Thyroid gland (tissue), 4 donors: ENCODE data around the gene HOXC10. TPM values are rescaled to one million over a fixed set of nuclear protein-coding genes. Genes with fewer than 3 reads are reported as not detected.

Experiments
- DNase-seq, 2 donors: peaks; one replicate each; pipeline ENCODE4 v3.0.0-alpha.2; 2019
- H3K27ac ChIP-seq, 3 donors: fragments of 200-600 bp; sonication (generic); 1 replicate in 2 of 3; 2 replicates in 1 of 3; pipeline ENCODE4 v1.5.1; 2016 to 2019; ENCODE audit warnings: mild to moderate bottlenecking in 1 of 3, moderate library complexity in 1 of 3
- H3K27me3 ChIP-seq: fragments of 200-600 bp; sonication (generic); one replicate; pipeline ENCODE4 v1.5.1; 2019
- H3K36me3 ChIP-seq, 2 donors: fragments of 200-600 bp; sonication (generic); one replicate each; pipeline ENCODE4 v1.5.1; 2016 to 2019
- H3K4me1 ChIP-seq, 2 donors: fragments of 200-600 bp; sonication (generic); one replicate each; pipeline ENCODE4 v1.5.1; 2017 to 2019
- H3K4me3 ChIP-seq, 3 donors: fragments of 200-600 bp; sonication (generic); replicated peaks in 1 of 3; 1 replicate in 2 of 3; 2 replicates in 1 of 3; pipeline ENCODE4 v1.5.1; 2016; ENCODE audit warnings: mild to moderate bottlenecking in 1 of 3
- H3K9me3 ChIP-seq: fragments of 200-600 bp; sonication (generic); one replicate; pipeline ENCODE4 v1.5.1; 2017
- CTCF ChIP-seq, 6 experiments: fragments of 200-600 bp in 3 of 6; fragments of 450-650 bp in 3 of 6; sonication (generic) in 3 of 6; IDR thresholded peaks; one replicate each; pipeline ENCODE4 v1.5.1; 2016 to 2019; ENCODE audit warnings: antibody characterized with exemption in 6 of 6, mild to moderate bottlenecking in 2 of 6, inconsistent platforms in 1 of 6, moderate library complexity in 1 of 6
- POLR2A ChIP-seq, 2 donors: fragments of 450-650 bp; IDR thresholded peaks; one replicate each; pipeline ENCODE4 v1.6.1; 2017; ENCODE audit warnings: antibody characterized with exemption in 2 of 2, mild to moderate bottlenecking in 2 of 2, moderate library complexity in 1 of 2
- WGBS, 2 donors: methylation state at CpG; one replicate each; pipeline ENCODE4 v1.1.5; 2017; 5-methylcytosine and 5-hydroxymethylcytosine counted together
- intact Hi-C: fragments of 100-400 bp; cut with DNase I; formaldehyde crosslinking; loops from one replicate; pipeline ENCODE4 v1.15.1; 2023
- total RNA-seq, 4 donors: library from RNA; depleted of rRNA; stranded (reverse); fragments of >200 nt; gene quantifications; one replicate each; pipeline ENCODE4 v1.2.3, GENCODE V29; 2016

HOXC10 gene
- total RNA-seq, 4 donors from 2014 or later = not detected

GRCh38 chr12:54025499-54026405 is 40.8 kb downstream of the HOXC10 start:
- Histone ChIP-seq H3K27me3 (peaks cover 76% of the 10 kb centered on the region), H3K9me3 (no peaks in the 10 kb centered on the region), H3K4me3 (no peak overlapping the region), H3K27ac (no peak overlapping the region), H3K36me3 (no peaks in the 10 kb centered on the region), H3K4me1 (peaks cover 0 to 6% of the 10 kb centered on the region in 2 donors)
- TF ChIP-seq POLR2A (IDR thresholded peaks at IDR 0.05) = no peak
- no peak for TF ChIP-seq CTCF (IDR thresholded peaks at IDR 0.05)
- DNase-seq = no peak
- intact Hi-C loops = no loop called here
- WGBS, 2 donors = 10 to 25% methylated on average over 7 of the region's 7 CpGs

GRCh38 chr12:54026640-54027441 is 41.9 kb downstream of the HOXC10 start:
- 15 to 26% methylated on average over 22 of the region's 22 CpGs for WGBS, 2 donors
- H3K36me3 ChIP-seq = no peaks in the 10 kb centered on the region
- peaks cover 0 to 10% of the 10 kb centered on the region in 2 donors for H3K4me1 ChIP-seq
- TF ChIP-seq POLR2A (IDR thresholded peaks at IDR 0.05) = no peak
- no peak for TF ChIP-seq CTCF (IDR thresholded peaks at IDR 0.05)
- DNase-seq = no peak
- intact Hi-C loops = no loop called here
- no peaks in the 10 kb centered on the region for H3K9me3 ChIP-seq
- peaks cover 77% of the 10 kb centered on the region for H3K27me3 ChIP-seq
- no peak overlapping the region for H3K4me3 ChIP-seq
- no peak overlapping the region for H3K27ac ChIP-seq

- Histone ChIP-seq H3K4me3 (no peak overlapping the region), H3K4me1 (peaks cover 0 to 10% of the 10 kb centered on the region in 2 donors), H3K9me3 (no peaks in the 10 kb centered on the region), H3K36me3 (no peaks in the 10 kb centered on the region), H3K27me3 (peaks cover 81% of the 10 kb centered on the region), H3K27ac (no peak overlapping the region)
- no peak for DNase-seq
- TF ChIP-seq POLR2A (IDR thresholded peaks at IDR 0.05) (no peak), CTCF (IDR thresholded peaks at IDR 0.05) (no peak)
- 37 to 54% methylated on average over 3 of the region's 3 CpGs for WGBS, 2 donors
- intact Hi-C loops = no loop called here
Observed at GRCh38 chr12:54027442-54027786, 42.5 kb downstream of the HOXC10 start.

- Histone ChIP-seq H3K27ac (no peak within 1 kb of the TSS), H3K36me3 (no peaks in the 10 kb centered on the region), H3K4me3 (no peak within 1 kb of the TSS), H3K27me3 (peaks cover 80% of the 10 kb centered on the region), H3K4me1 (peaks cover 0 to 19% of the 10 kb centered on the region in 2 donors), H3K9me3 (no peaks in the 10 kb centered on the region)
- TF ChIP-seq CTCF (IDR thresholded peaks at IDR 0.05) (no peak), POLR2A (IDR thresholded peaks at IDR 0.05) (no peak)
- 12 to 13% methylated on average over 35 to 36 of the region's 36 CpGs for WGBS, 2 donors
- intact Hi-C loops = no loop called here
- DNase-seq = no peak
Observed at GRCh38 chr12:54028314-54029201, 43.6 kb downstream of the HOXC10 start, which contains the start of gene HOXC6. HOXC6 (plus strand) TSS chr12:54028440; CDS start chr12:54028522, 82 bp downstream.
